Measurements from ENCODE around the gene SYT1. TPM values are rescaled to one million over a fixed set of nuclear protein-coding genes. Genes with fewer than 3 reads are reported as not detected.

Gene SYT1
- total and polyA plus RNA-seq, 2 experiments from 2014 or later, result 48.7 to 51.7 TPM

GRCh38 chr12:79161249-79161934 lies 296.8 kb downstream of the SYT1 start (continued):
- no peak for TF ChIP-seq STAT1 (IDR thresholded peaks at IDR 0.05; ENCODE audit: unreplicated experiment)
- TF ChIP-seq REST (IDR thresholded peaks at IDR 0.05; ENCODE audit: unreplicated experiment), result no peak
- no peak for TF ChIP-seq CTCF (conservative IDR thresholded peaks at IDR 0.05; ENCODE audit: low read depth in 2 of 2)
- no peak for TF ChIP-seq CREB1 (CRISPR knock-in tag; IDR thresholded peaks at IDR 0.05; ENCODE audit: low read depth)
- no peak for TF ChIP-seq ZNF114 (CRISPR knock-in tag; IDR thresholded peaks at IDR 0.05)
- no peak for TF ChIP-seq JUNB (IDR thresholded peaks at IDR 0.05; ENCODE audit: unreplicated experiment)

- no peaks in the 10 kb centered on the region for H3K27me3 ChIP-seq (ENCODE audit: insufficient read depth)
- Mint-ChIP-seq H3K27me3 (ENCODE audit: insufficient read depth, low read depth, poor library complexity) (no peaks in the 10 kb centered on the region), H3K36me3 (ENCODE audit: low read depth) (no peaks in the 10 kb centered on the region), H3K4me3 (no peak overlapping the region), H3K27ac (no peak overlapping the region), H3K9me3 (no peaks in the 10 kb centered on the region), H3K4me1 (no peaks in the 10 kb centered on the region; the same call in 2 of the 3 replicates)
- TF ChIP-seq ZNF114 (CRISPR knock-in tag; IDR thresholded peaks at IDR 0.05) (no peak), NANOG (IDR thresholded peaks at IDR 0.05; ENCODE audit: borderline replicate concordance) (no peak), JUNB (IDR thresholded peaks at IDR 0.05; ENCODE audit: unreplicated experiment) (no peak), ZNF331 (CRISPR knock-in tag; IDR thresholded peaks at IDR 0.05; ENCODE audit: low read depth) (no peak), EZH2phosphoT487 (IDR thresholded peaks at IDR 0.05; ENCODE audit: unreplicated experiment) (no peak), CREB1 (CRISPR knock-in tag; IDR thresholded peaks at IDR 0.05; ENCODE audit: low read depth) (no peak), ETS1 (IDR thresholded peaks at IDR 0.05) (no peak), EZH2 (IDR thresholded peaks at IDR 0.05; ENCODE audit: low read depth, unreplicated experiment) (no peak), CTCF (conservative IDR thresholded peaks at IDR 0.05; ENCODE audit: low read depth in 2 of 2) (no peak), POLR2AphosphoS5 (IDR thresholded peaks at IDR 0.05; ENCODE audit: low read depth) (no peak), STAT1 (IDR thresholded peaks at IDR 0.05; ENCODE audit: unreplicated experiment) (no peak)
- DNase-seq (ENCODE audit: low spot score) (no peak), ATAC-seq (no peak)
- H3K4me1 ChIP-seq (ENCODE audit: insufficient read depth), result no peaks in the 10 kb centered on the region
- H3K4me3 ChIP-seq, result no peak overlapping the region
- H3F3A ChIP-seq (replicated peaks; ENCODE audit: low read depth), result no peaks in the 10 kb centered on the region
- H3K79me2 ChIP-seq (replicated peaks; ENCODE audit: insufficient read depth), result no peaks in the 10 kb centered on the region
- H3K9me2 ChIP-seq (ENCODE audit: insufficient read depth), result no peaks in the 10 kb centered on the region
- no peaks in the 10 kb centered on the region for H3K36me3 ChIP-seq (ENCODE audit: insufficient read depth)
- no peak overlapping the region for H3K27ac ChIP-seq (ENCODE audit: low read depth)
- no peak overlapping the region for H3K4me2 ChIP-seq
- no peak overlapping the region for H2AFZ ChIP-seq
- H4K20me1 ChIP-seq (replicated peaks; ENCODE audit: insufficient read depth), result no peaks in the 10 kb centered on the region; the same call in 1 of the 2 replicates
Observed at GRCh38 chr12:79162147-79162772, 297.7 kb downstream of the SYT1 start.
